HL-60/S4 treated with phorbol 12-myristate 13-acetate at 8.2 ng/mL for 4 days and 3 days (cell line): ENCODE data around the gene C14orf93.

Source experiments
- in situ Hi-C: fragments of 300-500 bp; cut with MboI; formaldehyde crosslinking; loops from 2 replicates; pipeline ENCODE4 v1.15.0; 2022; ENCODE audit warnings: low sequenced_read_pairs

The C14orf93 gene

DNA sequence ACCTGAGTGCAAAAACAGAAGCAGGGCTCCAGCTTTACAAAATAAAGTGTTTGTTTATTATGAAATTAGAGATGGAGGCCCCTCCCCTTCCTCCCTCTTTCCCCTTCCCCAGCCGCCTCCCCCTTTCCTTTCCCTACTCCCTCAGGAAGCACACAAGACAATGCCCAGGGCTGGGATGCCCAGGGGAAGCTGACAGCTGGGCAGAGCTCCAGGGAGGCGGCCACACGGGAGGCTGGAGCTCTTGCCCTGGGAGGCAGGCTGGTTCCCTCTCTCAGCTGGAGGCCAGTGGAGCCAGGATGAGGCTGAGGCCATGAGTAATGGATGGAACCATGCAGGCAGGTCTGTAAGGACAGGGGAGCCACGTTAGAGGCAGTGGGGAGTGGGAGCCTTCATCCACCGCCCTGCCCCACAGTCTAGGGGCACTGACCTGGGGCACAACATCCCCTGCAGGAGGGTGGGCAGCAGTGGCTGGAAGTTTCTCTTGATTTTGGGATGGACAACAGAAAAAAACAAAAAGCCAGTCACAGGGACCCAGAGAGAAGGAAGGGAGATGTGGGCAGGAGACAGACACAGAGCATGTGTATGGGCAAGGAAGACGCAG lies 37.2 kb upstream of the C14orf93 start:
- in situ Hi-C loops = no loop called here

- in situ Hi-C loops = no loop called here
These were observed 35.7 kb upstream of the C14orf93 start for GRCh38 chr14:23045419-23046357.

DNA sequence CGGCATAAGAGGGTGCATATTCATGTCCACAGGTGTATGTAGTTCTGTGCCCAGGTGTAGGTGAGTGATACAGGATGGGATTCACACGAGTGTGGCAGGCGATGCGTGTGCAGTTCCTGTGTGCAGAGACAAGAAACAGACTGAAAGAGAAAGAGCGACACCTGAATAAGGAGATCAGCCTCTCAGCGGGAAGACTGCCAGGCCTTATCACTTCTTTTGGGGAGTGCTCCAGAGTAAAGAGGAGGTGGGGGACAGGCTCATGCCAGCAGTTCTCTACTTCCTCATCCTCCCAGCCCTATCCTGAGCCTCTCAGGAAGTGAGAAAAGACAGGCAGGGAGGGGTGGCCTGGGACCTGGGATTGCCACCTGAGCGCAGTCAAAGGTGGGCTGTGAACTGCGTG lies 34.9 kb upstream of the C14orf93 start:
- in situ Hi-C loops = no loop called here

DNA sequence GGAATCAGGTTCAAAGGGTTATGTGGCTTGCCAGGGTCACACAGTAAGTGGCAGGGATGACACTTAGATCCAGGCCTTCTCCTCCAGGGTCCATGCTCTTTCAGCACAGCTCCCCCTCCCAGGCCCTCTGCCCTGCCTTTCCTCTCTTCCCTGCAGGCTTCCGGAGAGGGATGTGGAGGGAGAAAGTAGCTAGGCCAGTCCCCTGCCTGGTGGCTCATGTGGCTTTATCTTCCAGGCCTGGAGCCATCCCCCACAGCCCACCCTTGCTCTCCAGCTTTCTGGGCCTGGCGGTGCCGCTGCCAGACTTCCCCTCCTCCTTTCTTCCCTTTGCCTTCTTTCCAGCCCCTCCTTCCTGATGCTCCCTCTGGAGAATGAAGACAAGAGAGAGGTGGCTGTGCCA lies 33.8 kb upstream of the C14orf93 start:
- in situ Hi-C loops = no loop called here

DNA sequence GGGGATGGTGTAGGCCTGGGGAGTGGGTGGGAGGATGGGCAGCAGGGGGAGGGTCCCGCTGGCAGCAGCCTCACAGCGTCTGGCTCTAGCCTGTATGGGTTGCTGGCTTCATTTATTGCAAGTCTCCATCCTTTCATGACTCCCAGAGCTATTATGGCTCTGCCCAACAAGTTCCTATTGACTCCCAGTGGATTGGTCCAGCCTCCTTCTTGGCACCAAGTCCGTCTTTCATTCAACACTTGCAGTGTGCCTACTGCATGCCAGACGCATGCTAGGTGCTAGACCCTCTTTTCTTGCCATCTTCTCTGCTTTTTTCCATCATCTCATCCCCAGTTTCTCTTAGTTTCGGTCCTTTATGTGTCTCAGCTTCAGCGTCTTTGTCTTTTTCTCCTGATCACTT lies 33.2 kb upstream of the C14orf93 start:
- in situ Hi-C loops = no loop called here

GRCh38 chr14:23042162-23042965 lies 32.4 kb upstream of the C14orf93 start, which contains the start of gene PSMB11:
Gene PSMB11 (plus strand): TSS chr14:23042212. CDS start chr14:23042226, 14 bp downstream.
- in situ Hi-C loops = no loop called here

GRCh38 chr14:23041729-23042128 lies 31.8 kb upstream of the C14orf93 start:
- in situ Hi-C loops = no loop called here

GRCh38 chr14:23040100-23040499 lies 30.2 kb upstream of the C14orf93 start:
- in situ Hi-C loops = no loop called here

DNA sequence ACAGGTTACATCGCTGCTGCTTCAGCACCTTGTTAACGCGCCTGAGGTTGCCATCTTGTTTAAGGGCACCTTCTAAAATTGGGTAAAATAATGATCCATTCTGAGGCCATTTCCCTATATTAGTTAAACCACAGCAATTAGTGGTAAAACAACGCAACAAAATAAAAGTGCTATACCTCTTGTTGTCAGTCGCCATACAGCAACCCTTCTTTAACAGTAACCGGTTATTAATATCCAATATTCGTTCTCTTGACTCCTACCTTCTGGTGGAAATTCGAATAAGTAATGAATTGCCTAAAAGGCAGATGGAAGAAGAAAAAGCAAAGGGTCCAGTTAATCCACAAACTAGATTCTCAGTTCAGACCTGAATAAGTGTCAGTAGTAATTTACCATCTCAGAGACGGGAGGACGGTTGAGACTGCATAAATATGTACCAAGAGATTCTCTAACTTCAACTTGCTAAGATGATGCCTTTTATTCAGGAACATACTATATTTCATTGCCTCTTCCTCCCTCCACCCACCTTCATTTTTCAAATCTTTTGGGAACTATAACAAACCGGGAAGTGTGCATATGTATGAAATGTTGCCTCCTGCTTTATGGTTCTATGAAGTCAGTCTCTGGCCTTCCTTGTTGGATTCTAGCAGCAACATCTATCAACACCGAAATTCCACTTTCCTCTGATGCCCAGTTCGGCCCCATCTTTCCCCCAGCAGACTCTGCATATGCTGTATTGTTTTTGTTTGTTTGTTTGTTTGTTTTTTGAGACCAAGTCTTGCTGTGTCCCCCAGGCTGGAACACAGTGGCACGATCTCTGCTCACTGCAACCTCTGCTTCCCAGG lies 25.6 kb upstream of the C14orf93 start:
- in situ Hi-C loops = no loop called here

DNA sequence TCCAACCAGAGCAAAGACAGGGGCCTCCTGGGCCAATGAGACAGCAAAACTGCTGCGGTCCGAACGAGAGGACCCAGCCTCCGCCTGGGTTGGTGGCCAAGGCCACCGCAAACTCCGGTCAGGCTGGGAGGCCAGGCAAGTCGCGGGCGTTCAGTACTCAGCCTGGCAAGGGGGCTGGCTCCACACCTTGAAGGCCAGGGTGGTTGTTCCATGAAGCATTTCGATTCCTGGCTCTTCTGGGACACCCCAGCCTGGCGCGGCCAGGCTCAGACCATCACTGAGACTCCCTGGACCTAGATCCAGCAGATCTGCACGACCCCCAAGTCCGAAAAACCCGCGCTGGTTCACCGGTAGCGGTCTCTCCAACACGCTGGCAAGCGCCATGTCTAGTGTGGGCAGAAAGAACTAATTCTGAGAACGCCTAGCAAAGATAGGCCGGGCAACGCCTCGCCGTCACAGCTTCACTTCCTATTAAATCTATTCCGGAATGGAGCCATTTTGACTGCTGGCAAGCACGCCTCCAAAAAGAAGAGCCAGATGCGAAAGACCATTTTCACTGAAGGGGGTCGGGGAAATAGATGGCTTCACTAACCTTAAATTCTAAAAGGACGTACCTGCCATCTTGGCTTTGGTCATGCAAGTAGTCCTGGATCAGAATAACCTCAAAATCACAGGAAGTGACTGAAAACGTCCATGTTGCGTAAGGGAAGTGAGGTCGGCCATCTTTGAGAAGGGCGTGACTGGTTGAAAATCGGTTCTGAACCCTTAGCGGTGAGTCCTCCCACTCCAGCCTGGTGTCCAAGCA lies 24.8 kb upstream of the C14orf93 start, which contains the start of gene PSMB5:
PSMB5 (minus strand) TSS at position 403 of the 805 bp plus-strand sequence; CDS start at position 384, 19 bp downstream.
- in situ Hi-C loops = no loop called here

- in situ Hi-C loops = no loop called here
These were observed 24.0 kb upstream of the C14orf93 start for GRCh38 chr14:23033801-23034497.

- in situ Hi-C loops = no loop called here
These were observed 23.3 kb upstream of the C14orf93 start for GRCh38 chr14:23033251-23033727.

DNA sequence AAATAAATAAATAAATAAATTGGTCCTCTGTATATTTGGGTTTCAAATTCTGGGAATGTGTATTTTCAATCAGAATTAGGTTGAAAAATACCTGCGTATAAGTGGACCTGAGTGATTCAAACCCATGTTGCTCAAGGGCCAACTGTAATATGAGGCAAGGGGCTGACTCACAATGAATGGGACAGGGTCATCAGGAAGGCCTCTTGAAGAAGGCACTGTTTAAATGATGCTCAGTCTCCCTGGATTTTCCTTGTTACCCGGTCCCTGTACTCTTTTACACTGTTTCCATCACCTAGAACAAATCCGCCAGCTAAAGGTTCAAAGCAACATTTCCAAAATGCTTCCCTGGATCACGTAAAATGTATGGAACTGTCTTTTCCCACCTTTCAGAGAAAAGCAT lies 21.0 kb upstream of the C14orf93 start:
- in situ Hi-C loops = no loop called here

- in situ Hi-C loops = no loop called here
These were observed 18.9 kb upstream of the C14orf93 start for GRCh38 chr14:23028799-23029198.

DNA sequence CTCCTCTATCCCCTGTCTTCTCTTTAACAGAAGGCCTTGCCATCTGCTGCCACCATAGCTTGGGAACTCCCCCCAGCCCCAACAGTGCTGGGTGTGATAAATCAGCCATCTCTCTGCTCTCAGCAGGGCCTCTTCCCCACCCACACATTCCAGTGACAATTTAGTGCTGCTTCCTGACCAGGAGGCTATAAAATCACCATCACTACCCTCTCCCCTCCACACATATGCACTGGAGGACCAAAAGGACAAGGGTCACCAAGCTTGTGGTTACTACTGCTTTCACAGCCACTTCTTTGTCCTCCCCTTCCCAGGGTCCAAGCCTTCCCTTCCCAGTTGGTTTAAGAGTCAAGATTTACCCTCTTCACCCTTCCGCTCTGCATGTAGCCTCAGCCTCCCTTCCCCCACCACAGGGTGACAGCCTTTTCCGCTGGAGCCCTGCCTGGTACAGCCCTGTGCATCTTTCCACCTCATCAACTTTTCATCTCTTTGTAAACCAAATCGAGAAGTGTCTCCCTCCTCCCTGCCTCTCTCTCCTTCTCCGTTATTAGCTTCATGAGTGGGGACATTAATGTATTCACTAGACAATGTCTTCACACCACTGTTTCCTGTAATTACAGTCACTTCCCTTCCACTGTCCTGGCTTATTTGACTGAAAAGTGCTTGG lies 15.3 kb upstream of the C14orf93 start:
- in situ Hi-C loops = no loop called here

- in situ Hi-C loops = no loop called here
These were observed 14.7 kb upstream of the C14orf93 start for GRCh38 chr14:23024612-23025075.

- in situ Hi-C loops = no loop called here
These were observed 13.8 kb upstream of the C14orf93 start for GRCh38 chr14:23023795-23024152.
